ENCODE results near the gene USH1G.
"Not testable (repeated sequence)": the region's sequence is repeated elsewhere in the genome, so short reads cannot be mapped to it uniquely, and the experiment has no call there.

The USH1G gene

GRCh38 chr17:74909097-74909496, 14.0 kb downstream of the USH1G start:
- not testable (repeated sequence) for H3K9me2 ChIP-seq (replicated peaks; ENCODE audit: insufficient read depth, low read length); H3K27ac ChIP-seq (ENCODE audit: low read length); H3F3A ChIP-seq (ENCODE audit: insufficient read depth, low read length); H3K9ac ChIP-seq (ENCODE audit: low read length); H3K9me3 ChIP-seq (replicated peaks; ENCODE audit: insufficient read depth, low read length); H3K4me1 ChIP-seq (ENCODE audit: low read length); H3K79me2 ChIP-seq (ENCODE audit: low read length); H3K4me3 ChIP-seq (ENCODE audit: low read length); DNase-seq; H4K20me1 ChIP-seq (ENCODE audit: insufficient read depth, low read length); H3K36me3 ChIP-seq (replicated peaks; ENCODE audit: insufficient read depth, low read length); H2AFZ ChIP-seq (ENCODE audit: low read length); H3K4me2 ChIP-seq (ENCODE audit: low read depth, low read length)
- H3K27me3 ChIP-seq (replicated peaks; ENCODE audit: insufficient read depth, low read length), result peaks cover 30% of the 10 kb centered on the region

GRCh38 chr17:74907012-74907411, 16.0 kb downstream of the USH1G start:
- Histone ChIP-seq H3K4me3 (ENCODE audit: low read length) (no peak overlapping the region), H3K4me2 (ENCODE audit: low read depth, low read length) (no peak overlapping the region), H2AFZ (ENCODE audit: low read length) (no peak overlapping the region), H3K36me3 (replicated peaks; ENCODE audit: insufficient read depth, low read length) (no peaks in the 10 kb centered on the region), H4K20me1 (ENCODE audit: insufficient read depth, low read length) (no peaks in the 10 kb centered on the region), H3K79me2 (ENCODE audit: low read length) (no peaks in the 10 kb centered on the region), H3F3A (ENCODE audit: insufficient read depth, low read length) (no peaks in the 10 kb centered on the region), H3K27ac (ENCODE audit: low read length) (no peak overlapping the region), H3K9ac (ENCODE audit: low read length) (no peak overlapping the region), H3K9me3 (replicated peaks; ENCODE audit: insufficient read depth, low read length) (no peaks in the 10 kb centered on the region), H3K4me1 (ENCODE audit: low read length) (no peaks in the 10 kb centered on the region), H3K9me2 (replicated peaks; ENCODE audit: insufficient read depth, low read length) (no peaks in the 10 kb centered on the region), H3K27me3 (replicated peaks; ENCODE audit: insufficient read depth, low read length) (peaks cover 46% of the 10 kb centered on the region)
- DNase-seq, result no peak
- TF ChIP-seq CTCF (IDR thresholded peaks at IDR 0.05; ENCODE audit: low read length), result no peak
- TF ChIP-seq EZH2phosphoT487 (IDR thresholded peaks at IDR 0.05; ENCODE audit: low read length), result no peak
- no peak for TF ChIP-seq EZH2 (optimal IDR thresholded peaks at IDR 0.05; ENCODE audit: low read depth, low read length)

DNA sequence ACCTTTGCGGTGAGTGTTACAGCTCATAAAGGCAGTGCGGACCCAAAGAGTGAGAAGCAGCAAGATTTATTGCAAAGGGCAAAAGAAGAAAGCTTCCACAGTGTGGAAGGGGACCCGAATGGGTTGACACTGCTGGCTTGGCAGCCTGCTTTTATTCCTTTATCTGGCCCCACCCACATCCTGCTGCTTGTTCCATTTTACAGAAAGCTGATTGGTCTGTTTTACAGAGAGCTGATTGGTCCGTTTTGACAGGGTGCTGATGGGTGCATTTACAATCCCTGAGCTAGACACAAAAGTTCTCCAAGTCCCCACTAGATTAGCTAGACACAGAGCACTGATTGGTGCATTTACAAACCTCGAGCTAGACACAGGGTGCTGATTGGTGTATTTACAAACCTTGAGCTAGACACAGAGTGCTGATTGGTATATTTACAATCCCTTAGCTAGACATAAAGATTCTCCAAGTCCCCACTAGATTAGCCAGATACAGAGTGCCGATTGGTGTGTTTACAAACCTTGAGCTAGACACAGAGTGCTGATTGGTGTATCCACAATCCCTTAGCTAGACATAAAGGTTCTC, 16.8 kb downstream of the USH1G start:
- H3K27ac ChIP-seq (ENCODE audit: low read length); H3K4me1 ChIP-seq (ENCODE audit: low read length); H3K9me2 ChIP-seq (replicated peaks; ENCODE audit: insufficient read depth, low read length); DNase-seq; H2AFZ ChIP-seq (ENCODE audit: low read length); H3K4me3 ChIP-seq (ENCODE audit: low read length); H3K4me2 ChIP-seq (ENCODE audit: low read depth, low read length); H3K9me3 ChIP-seq (replicated peaks; ENCODE audit: insufficient read depth, low read length); H4K20me1 ChIP-seq (ENCODE audit: insufficient read depth, low read length); H3K9ac ChIP-seq (ENCODE audit: low read length); H3K36me3 ChIP-seq (replicated peaks; ENCODE audit: insufficient read depth, low read length); H3K79me2 ChIP-seq (ENCODE audit: low read length); H3F3A ChIP-seq (ENCODE audit: insufficient read depth, low read length): not testable (repeated sequence)
- peaks cover 49% of the 10 kb centered on the region for H3K27me3 ChIP-seq (replicated peaks; ENCODE audit: insufficient read depth, low read length)

DNA sequence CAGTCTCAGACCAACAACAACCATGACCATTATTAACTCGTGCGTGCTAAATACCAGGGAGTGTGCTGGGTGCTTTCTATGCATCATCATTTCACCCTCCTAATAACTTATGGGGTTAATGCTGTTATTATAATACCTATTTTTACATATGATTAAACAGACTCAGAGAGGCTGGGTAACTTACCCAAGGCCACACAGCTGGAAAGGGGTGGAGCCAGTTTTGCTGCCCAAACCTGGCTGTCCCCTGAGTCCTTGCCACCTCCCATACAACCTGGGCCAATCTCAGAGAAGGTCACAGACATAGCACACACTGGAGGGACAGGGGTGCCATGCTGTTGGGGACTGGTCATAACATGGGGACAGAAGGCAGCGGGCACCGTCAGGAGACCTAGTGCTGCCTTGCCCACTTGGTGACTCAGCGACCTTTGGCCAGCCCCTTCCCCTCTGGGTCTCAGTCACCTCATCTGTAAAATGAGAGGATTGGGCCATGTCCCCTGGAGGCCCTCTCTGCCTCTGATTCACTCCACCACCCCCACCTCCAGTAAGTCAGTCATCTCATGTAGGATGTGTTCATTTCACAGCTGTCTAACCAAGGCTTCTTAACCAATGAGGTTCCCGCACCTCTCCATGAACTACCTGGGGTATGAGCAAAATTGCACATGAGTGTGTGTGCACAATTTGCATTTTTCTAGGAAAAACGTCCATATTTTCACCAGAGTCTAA, 18.2 kb downstream of the USH1G start:
- no peaks in the 10 kb centered on the region for H3K9me2 ChIP-seq (replicated peaks; ENCODE audit: insufficient read depth, low read length)
- H2AFZ ChIP-seq (ENCODE audit: low read length), result no peak overlapping the region
- TF ChIP-seq EZH2 (optimal IDR thresholded peaks at IDR 0.05; ENCODE audit: low read depth, low read length) (no peak), EZH2phosphoT487 (IDR thresholded peaks at IDR 0.05; ENCODE audit: low read length) (no peak), CTCF (IDR thresholded peaks at IDR 0.05; ENCODE audit: low read length) (no peak)
- no peak overlapping the region for H3K9ac ChIP-seq (ENCODE audit: low read length)
- no peak for DNase-seq
- no peaks in the 10 kb centered on the region for H3K4me1 ChIP-seq (ENCODE audit: low read length)
- H3K79me2 ChIP-seq (ENCODE audit: low read length), result no peaks in the 10 kb centered on the region
- H4K20me1 ChIP-seq (ENCODE audit: insufficient read depth, low read length), result no peaks in the 10 kb centered on the region
- no peaks in the 10 kb centered on the region for H3K9me3 ChIP-seq (replicated peaks; ENCODE audit: insufficient read depth, low read length)
- no peaks in the 10 kb centered on the region for H3F3A ChIP-seq (ENCODE audit: insufficient read depth, low read length)
- H3K27me3 ChIP-seq (replicated peaks; ENCODE audit: insufficient read depth, low read length), result peaks cover 57% of the 10 kb centered on the region
- no peaks in the 10 kb centered on the region for H3K36me3 ChIP-seq (replicated peaks; ENCODE audit: insufficient read depth, low read length)
- H3K4me2 ChIP-seq (ENCODE audit: low read depth, low read length), result no peak overlapping the region
- no peak overlapping the region for H3K27ac ChIP-seq (ENCODE audit: low read length)
- no peak overlapping the region for H3K4me3 ChIP-seq (ENCODE audit: low read length)

Data from MM.1S (cell line).